AG10803 (cell line): Measurements from ENCODE around the gene SCAMP3.
A peak's percentile ranks its signal among the peaks of the same experiment; 100 is the strongest.
"Not testable (repeated sequence)": the region's sequence is repeated elsewhere in the genome, so short reads cannot be mapped to it uniquely, and the experiment has no call there.

ENCODE experiments used
- DNase-seq: peaks from one replicate; pipeline ENCODE4 v3.0.0; 2010; ENCODE audit warnings: low read depth
- H3K4me3 ChIP-seq: 2 replicates; pipeline ENCODE4 v1.5.1; 2011; ENCODE audit warnings: mild to moderate bottlenecking, low read length, control low read depth
- CTCF ChIP-seq: conservative IDR thresholded peaks from 2 replicates; pipeline ENCODE4 v1.5.1; 2011; ENCODE audit warnings: mild to moderate bottlenecking, low read length, control low read depth, inconsistent platforms

Gene SCAMP3

DNA sequence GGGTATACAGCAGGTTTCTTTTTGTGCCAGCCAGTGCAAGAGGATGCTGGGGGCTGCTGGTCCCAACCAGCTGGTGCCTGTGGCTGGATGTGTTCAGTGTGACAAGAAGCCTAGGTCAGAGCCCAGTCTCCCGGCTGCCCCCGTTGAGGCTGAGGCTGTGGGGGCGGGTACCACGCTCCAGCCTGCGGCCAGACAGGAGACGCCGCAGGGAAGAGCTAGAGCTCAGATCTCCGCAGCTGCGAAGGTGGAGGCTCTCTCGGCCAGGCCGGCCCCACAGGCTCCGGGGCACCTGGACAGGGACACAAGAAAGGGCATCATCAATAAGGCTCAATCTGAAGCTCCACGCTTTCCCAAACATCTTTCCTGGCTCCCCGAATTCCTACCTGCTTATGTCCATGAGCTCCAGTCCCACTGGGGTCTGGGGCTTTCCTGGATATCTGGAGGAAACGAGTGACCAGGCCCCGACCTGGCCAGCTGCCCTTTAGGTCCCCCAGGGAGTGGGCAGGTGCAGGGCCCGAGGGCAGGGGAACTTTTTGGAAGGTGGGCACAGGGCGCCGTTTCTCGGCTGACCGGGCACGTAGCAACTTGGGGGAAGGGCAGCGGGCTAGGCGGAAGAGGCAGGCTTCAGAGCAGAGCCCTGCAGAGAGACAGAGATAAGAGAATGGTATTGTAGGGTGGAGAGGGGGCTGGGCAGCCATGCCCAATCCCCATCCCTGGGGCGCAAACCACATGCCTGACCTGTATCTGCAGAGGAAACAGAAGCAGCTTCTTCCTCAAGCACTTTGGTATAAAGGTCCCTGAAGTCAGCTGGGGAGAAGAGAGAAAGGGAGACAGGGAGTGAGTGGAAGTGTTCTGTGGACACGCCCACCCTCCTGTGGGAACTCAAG is 14.2 kb downstream of the SCAMP3 start:
- H3K4me3 ChIP-seq, result no peak overlapping the region
- TF ChIP-seq CTCF, result no peak
- DNase-seq, result no peak

DNA sequence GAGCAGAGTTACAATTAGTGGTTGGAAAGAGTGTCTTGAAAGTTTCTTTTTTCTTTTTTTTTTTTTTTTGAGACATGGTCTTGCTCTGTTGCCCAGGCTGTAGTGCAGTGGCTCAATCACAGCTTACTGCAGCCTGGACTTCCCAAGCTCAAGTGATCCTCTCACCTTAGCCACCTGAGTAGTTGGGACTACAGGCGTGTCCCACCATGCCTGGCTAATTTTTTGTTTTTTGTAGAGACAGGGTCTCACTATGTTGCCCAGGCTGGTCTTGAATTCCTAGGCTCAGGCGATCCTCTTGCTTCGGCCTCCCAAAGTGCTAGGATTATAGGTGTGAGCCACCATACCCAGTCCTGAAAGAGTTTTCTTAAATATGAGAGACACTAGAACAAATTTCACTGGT is 15.4 kb downstream of the SCAMP3 start:
- DNase-seq, H3K4me3 ChIP-seq: not testable (repeated sequence)

GRCh38 chr1:155245163-155245524 is 17.0 kb downstream of the SCAMP3 start:
- DNase-seq, result no peak
- H3K4me3 ChIP-seq, result peak overlapping the region; percentile 75
- no peak for TF ChIP-seq CTCF

DNA sequence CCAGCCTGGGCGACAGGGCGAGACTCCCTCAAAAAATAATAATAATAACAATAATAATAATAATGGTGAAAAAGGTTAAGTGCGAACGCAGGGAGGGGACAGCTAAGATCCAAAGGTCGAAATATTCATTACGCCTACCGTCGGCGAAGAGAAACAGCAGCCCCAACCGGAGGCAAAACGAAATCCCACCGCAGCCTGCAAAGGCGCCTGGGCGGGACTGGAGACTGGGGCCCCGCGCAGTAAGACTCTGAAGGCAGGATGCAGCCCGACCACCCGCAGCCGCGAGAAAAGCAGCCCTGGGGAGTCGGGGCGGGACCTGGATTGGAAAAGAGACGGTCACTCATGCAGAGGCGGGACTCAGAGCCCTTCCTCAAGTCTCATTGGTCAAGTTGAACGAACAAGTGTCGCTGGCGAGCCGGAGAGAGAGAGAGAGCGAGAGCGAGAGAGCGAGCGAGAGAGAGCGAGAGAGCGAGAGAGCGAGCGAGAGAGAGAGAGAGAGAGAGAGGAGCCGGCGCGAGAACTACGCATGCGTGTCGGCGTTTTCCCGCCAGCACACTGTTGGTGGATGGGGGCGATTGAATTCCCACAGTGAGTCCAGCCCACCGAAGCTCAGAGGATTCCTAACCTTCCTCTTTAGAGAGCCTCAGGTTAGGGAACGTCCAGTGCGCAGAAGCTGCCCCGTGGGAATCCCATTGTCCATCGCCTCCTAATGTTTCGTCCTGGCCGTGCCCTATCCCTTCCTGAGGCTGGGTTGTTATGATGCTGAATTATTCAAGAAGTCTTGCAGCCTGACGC is 17.6 kb downstream of the SCAMP3 start:
- TF ChIP-seq CTCF, result peak; percentile 25
- peak; percentile 100 for DNase-seq
- peak overlapping the region; percentile 75 for H3K4me3 ChIP-seq

DNA sequence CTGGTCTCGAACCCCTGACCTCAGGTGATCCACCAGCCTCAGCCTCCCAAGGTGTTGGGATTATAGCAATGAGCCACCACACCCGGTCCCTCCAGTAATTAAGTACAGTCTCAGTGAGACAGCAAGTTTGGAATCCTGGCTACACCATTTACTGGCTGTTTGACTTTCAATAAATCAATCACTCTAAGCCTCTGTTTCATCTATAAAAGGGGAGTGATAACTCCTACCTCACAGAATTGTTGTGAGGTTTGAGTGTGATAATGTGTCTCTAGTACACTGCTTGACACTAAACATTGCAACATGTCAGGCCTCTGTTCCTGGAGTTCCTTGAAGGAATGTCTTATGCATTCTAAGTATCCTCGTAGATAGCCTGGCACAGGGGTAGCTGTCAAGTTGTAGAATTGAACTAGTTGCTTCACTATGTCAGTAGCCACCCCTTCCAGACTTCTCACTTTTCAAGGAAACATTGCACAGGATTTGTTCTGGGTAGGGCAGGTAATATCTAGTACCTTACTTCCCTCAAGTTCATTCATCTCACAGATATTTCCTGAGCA is 19.3 kb downstream of the SCAMP3 start:
- H3K4me3 ChIP-seq, result peak overlapping the region; percentile 75
- no peak for TF ChIP-seq CTCF
- no peak for DNase-seq

- TF ChIP-seq CTCF, result no peak
- no peak for DNase-seq
- H3K4me3 ChIP-seq, result no peak overlapping the region
Observed at GRCh38 chr1:155241841-155242264, 20.3 kb downstream of the SCAMP3 start.

DNA sequence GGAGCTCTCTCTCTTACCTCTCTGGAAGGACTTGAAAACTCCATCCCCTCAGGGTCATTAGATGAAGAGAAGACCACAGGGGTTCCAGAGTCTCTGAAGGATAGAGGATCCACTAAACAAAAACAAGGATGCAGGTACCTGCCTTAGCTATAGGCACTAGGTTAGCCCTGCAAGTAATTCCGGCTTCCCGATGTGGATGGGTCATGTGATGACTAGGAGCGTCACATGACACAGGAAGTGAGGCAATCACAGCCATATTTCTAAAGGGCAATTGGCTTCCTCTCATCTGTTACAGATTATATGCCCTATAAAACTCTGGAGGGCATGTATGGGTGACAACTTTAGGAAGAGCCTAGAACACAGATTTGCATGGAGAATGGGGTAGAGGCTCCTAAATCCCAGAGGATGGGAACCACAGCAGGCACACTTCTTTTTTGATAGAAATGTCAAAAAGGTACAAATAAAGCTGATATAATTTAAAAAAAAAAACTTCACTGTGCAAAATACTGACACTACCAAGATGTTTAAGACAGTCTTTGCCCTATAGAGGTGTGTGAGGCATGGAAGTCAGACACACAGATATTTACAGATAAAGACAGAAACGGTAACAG is 21.0 kb downstream of the SCAMP3 start:
- no peak for TF ChIP-seq CTCF
- peak overlapping the region; percentile 63 for H3K4me3 ChIP-seq
- DNase-seq, result peak; percentile 83
